ENCODE results near the gene PRRG3.

Gene PRRG3

DNA sequence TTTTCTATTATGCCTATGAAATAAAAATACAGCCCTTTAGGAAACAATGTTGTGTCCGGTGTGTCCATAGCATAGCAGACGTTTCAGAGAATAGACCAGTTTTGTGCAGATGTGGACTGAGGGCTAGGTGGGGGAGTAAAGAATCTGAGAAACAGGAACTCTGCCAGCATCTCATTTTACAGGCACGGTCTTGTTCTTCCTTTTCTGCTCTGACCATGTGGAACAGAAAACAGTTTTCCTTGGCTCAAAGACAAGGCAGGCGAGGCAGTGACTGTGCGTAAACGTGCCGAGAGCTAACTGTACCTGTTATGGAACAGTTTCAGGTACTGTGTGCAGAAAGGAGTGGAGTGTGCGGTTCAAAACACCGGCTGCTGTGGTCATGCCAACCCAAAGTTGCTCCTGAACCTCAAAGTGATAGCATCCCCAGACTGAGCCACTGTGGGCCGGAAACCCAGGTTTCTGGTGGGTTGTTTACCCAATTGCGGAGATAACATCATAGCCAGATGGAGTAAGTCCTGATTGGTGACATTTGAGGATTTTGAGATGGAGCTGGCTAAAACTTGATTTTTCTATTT, 59.5 kb downstream of the PRRG3 start:
- Histone ChIP-seq H3K4me2 (no peak overlapping the region), H4K20me1 (peaks cover 0 to 12% (median 0%) of the 10 kb centered on the region in 11 experiments; a peak in 7 of 22 replicates), H3K4me1 (peaks cover 0 to 30% (median 5%) of the 10 kb centered on the region in 10 experiments; a peak in 8 of 20 replicates), H3K4me3 (no peak overlapping the region), H3K27ac (no peak overlapping the region), H3K9ac (no peak overlapping the region), H3K36me3 (no peaks in the 10 kb centered on the region), H3K27me3 (peaks cover 94 to 99% (median 98%) of the 10 kb centered on the region in 11 experiments), H3K9me3 (replicated peaks in 1 of 11) (no peaks in the 10 kb centered on the region; a peak in 1 of 22 replicates)
- no peak for TF ChIP-seq Cebpa-rat (IDR thresholded peaks at IDR 0.05)
